ENCODE measurements around the gene MZB1.
"Not testable (repeated sequence)": the region's sequence is repeated elsewhere in the genome, so short reads cannot be mapped to it uniquely, and the experiment has no call there.

Gene MZB1

GRCh38 chr5:139410121-139410992, 20.6 kb upstream of the MZB1 start:
- no peak for DNase-seq

- not testable (repeated sequence) for DNase-seq
Measured at GRCh38 chr5:139409116-139409515, 19.4 kb upstream of the MZB1 start.

- no peak for DNase-seq
Measured at GRCh38 chr5:139408191-139408590, 18.5 kb upstream of the MZB1 start.

- DNase-seq = no peak
Measured at GRCh38 chr5:139407517-139407916, 17.8 kb upstream of the MZB1 start.

GRCh38 chr5:139406963-139407362, 17.2 kb upstream of the MZB1 start:
- DNase-seq = no peak

GRCh38 chr5:139404484-139404840, 14.7 kb upstream of the MZB1 start:
- no peak for DNase-seq

GRCh38 chr5:139403787-139404483, 14.2 kb upstream of the MZB1 start, which contains the start of gene SPATA24:
Gene SPATA24, minus strand, starts transcription at chr5:139404089. Its CDS starts 29 bp downstream, at chr5:139404060.
- peak; percentile 57 for DNase-seq

GRCh38 chr5:139403418-139403786, 13.7 kb upstream of the MZB1 start:
- DNase-seq = no peak

GRCh38 chr5:139402561-139403158, 12.9 kb upstream of the MZB1 start:
- no peak for DNase-seq

- DNase-seq = no peak
Measured at GRCh38 chr5:139401546-139401945, 11.8 kb upstream of the MZB1 start.

- DNase-seq = no peak
Measured at GRCh38 chr5:139399501-139400121, 9.9 kb upstream of the MZB1 start.

GRCh38 chr5:139397921-139398320, 8.2 kb upstream of the MZB1 start:
- no peak for DNase-seq

GRCh38 chr5:139396691-139397090, 7.0 kb upstream of the MZB1 start:
- DNase-seq = no peak

GRCh38 chr5:139395844-139396640, 6.3 kb upstream of the MZB1 start:
- DNase-seq = no peak

- no peak for DNase-seq
Measured at GRCh38 chr5:139394654-139395566, 5.2 kb upstream of the MZB1 start, which contains the start of gene PROB1. Gene PROB1, minus strand, starts transcription at chr5:139395104. Its CDS starts 23 bp downstream, at chr5:139395081.

GRCh38 chr5:139394123-139394653, 4.5 kb upstream of the MZB1 start:
- DNase-seq = no peak

GRCh38 chr5:139393497-139394122, 3.9 kb upstream of the MZB1 start:
- no peak for DNase-seq

- DNase-seq = no peak
Measured at GRCh38 chr5:139392678-139393496, 3.2 kb upstream of the MZB1 start.

- no peak for DNase-seq
Measured at GRCh38 chr5:139392324-139392677, 2.6 kb upstream of the MZB1 start.
